ENCODE results near the gene ROBO1.

DNA sequence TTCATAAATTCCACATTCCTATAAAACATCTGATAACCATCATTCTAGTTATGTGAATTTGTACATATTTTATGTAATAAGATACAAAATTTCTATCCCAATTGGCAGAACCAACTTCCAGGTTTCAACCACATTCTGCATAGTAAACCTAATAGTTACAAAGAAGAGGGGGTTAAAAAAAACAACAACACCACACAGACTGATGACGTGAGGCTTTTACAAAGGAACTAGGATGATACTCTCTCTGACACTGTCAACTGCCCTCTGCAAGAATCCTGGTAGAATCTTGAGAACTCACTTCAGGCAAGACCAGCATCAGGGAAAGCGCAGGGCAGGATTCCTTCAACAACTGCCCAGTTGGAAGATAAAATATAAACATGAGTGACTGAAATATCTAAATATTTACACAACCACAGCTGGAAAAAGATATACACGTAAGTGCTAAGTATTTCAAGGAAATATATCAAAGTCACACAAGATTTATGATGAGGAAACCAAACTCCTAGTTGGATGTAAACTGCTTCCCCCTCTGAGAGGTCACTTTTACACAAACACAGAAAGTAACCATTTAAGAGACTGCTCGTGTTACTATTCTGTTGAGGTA lies 816.4 kb downstream of the ROBO1 start:
- TF ChIP-seq, protein P1, sequence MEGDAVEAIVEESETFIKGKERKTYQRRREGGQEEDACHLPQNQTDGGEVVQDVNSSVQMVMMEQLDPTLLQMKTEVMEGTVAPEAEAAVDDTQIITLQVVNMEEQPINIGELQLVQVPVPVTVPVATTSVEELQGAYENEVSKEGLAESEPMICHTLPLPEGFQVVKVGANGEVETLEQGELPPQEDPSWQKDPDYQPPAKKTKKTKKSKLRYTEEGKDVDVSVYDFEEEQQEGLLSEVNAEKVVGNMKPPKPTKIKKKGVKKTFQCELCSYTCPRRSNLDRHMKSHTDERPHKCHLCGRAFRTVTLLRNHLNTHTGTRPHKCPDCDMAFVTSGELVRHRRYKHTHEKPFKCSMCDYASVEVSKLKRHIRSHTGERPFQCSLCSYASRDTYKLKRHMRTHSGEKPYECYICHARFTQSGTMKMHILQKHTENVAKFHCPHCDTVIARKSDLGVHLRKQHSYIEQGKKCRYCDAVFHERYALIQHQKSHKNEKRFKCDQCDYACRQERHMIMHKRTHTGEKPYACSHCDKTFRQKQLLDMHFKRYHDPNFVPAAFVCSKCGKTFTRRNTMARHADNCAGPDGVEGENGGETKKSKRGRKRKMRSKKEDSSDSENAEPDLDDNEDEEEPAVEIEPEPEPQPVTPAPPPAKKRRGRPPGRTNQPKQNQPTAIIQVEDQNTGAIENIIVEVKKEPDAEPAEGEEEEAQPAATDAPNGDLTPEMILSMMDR (IDR thresholded peaks at IDR 0.05): no peak
- no peak for TF ChIP-seq POLR2AphosphoS5 (IDR thresholded peaks at IDR 0.05; ENCODE audit: insufficient read depth in 1 of 2, low read depth in 1 of 2)

Data from vagina (tissue), 2 donors.